HG03460 (cell line): ENCODE results near the gene CLIP2.
"Not testable (repeated sequence)": the region's sequence is repeated elsewhere in the genome, so short reads cannot be mapped to it uniquely, and the experiment has no call there.

ENCODE experiments used
- ATAC-seq: cut with Tn5 transposase; IDR thresholded peaks from one replicate; pipeline ENCODE4 v1.9.1; 2021; ENCODE audit not compliant: unreplicated experiment

The CLIP2 gene

DNA sequence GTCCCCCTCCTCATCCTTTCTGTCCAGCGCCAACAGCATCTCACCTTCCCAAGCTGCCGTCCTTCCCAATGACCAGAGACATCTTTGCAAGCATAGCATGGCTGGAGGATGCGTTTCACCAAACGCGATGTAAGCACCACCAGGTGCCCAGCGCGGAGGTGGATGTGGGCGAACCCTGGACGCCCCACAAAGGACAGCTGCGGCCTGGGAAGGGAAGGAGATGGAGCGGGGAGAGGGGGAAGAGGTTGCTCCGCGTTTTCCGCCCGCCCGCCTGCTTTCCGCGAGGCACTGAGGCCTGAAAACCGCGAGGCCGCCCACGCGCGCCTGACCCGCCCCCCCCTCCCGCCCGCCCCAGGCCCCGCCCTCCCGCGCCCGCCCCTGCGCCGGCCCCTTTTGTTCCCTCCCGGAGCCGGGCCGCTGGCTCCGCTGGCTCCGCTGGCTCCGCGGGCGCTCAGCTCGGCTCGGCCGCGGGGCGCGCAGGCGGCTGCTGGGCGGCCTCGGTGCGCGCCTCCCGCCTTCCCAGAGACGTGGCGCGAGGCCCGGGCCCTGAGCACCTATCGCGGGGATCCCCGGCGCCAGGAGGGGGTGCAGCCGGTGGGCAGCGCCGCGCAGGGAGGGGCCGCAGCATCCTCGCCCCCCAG, at the start of gene CLIP2:
TSS of gene CLIP2 (plus strand) at position 390 of the 641 bp plus-strand sequence. CDS start 28,140 bp downstream, outside the sequence.
- ATAC-seq, result peak; percentile 40

DNA sequence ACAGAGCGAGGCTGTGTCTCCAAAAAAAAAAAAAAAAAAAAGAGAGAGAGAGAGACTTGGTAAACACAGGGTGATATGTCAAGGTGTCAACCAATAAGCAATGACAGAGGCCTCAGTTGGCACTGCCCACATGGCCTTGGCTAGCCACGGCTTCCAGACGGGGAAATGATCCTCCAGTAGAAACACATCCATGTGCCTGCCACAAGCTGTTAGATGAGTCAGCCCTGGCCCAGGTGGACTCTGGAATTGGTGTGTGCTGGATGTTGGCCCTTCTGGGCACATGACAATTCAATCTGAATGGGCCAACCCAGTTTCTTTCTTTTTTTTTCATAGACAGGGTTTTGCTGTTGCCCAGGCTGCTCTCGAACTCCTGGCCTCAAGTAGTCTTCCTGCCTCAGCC, 48.7 kb upstream of the CLIP2 start:
- ATAC-seq, result no peak

- no peak for ATAC-seq
These were observed 47.1 kb upstream of the CLIP2 start for GRCh38 chr7:74242122-74242443.

DNA sequence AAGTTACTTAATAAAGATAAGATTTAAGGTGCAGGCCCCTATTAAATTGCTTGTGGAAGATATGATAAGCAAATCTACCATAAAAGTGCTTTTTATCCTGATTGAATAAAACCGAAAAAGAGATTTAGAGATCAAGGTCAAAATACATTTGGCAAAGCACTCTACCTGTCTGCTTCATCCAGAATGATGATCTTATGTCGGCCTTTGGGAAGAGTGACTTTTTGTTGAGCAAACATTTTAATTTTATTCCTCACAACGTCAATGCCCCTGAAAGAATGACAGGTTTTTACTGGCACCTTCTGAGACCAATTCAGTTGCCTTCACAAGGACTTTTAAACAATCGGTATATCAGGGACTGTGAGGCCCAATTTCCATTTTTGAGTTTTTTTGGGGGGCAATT, 42.7 kb upstream of the CLIP2 start:
- ATAC-seq, result no peak

DNA sequence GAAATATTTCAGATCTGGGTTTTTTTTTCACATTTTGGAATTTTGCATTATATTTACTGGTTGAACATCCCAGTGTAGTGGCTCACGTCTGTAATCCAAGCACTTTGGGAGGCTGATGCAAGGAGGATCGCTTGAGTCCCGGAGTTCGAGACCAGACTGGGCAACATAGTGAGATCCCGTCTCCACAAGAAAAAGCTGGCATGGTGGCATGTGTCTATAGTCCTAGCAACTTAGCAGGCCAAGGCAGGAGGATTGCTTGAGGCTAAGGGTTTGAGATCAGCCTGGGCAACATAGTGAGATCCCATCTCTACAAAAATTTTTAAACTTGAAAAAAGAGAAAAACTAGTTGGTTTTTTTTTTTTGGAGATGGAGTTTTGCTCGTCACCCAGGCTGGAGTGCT, 41.1 kb upstream of the CLIP2 start:
- no peak for ATAC-seq

DNA sequence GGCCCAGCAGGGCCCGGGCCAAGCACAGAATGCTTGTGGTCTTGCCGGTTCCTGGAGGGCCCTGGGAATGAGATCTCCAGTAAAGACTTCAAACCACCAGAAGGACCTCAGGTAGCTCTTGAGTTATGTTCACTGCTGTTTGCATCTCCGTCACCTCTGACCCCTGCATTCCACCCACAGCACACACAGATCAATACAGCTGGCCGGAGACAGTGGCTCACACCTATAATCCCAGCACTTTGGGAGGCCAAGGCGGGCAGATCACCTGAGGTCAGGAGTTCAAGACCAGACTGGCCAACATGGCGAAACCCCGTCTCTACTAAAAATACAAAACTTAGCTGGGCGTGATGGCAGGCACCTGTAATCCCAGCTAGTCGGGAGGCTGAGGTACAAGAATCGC, 40.1 kb upstream of the CLIP2 start:
- not testable (repeated sequence) for ATAC-seq

- ATAC-seq, result no peak
These were observed 36.3 kb upstream of the CLIP2 start for GRCh38 chr7:74252893-74253292.

DNA sequence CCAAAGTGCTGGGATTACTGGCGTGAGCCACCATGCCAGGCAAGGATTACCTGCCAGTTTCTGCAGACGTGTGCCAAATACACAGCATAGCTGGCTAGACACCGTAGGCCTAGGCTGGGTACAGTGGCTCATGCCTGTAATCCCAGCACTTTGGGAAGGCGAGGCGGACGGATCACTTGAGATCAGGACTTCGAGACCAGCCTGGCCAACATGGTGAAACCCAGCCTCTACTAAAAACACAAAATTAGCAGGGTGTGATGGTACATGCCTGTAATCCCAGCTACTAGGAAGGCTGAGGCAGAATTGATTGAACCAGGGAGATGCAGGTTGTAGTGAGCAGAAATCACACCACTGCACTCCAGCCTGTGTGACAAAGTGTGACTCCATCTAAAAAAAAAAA, 35.9 kb upstream of the CLIP2 start:
- no peak for ATAC-seq

- peak; percentile 14 for ATAC-seq
These were observed 35.4 kb upstream of the CLIP2 start for GRCh38 chr7:74253835-74254128.

GRCh38 chr7:74254129-74254857, 34.9 kb upstream of the CLIP2 start, which contains the start of gene RFC2:
TSS of gene RFC2 (minus strand) at chr7:74254399. CDS start at chr7:74254383, 16 bp downstream.
- ATAC-seq, result peak; percentile 74

DNA sequence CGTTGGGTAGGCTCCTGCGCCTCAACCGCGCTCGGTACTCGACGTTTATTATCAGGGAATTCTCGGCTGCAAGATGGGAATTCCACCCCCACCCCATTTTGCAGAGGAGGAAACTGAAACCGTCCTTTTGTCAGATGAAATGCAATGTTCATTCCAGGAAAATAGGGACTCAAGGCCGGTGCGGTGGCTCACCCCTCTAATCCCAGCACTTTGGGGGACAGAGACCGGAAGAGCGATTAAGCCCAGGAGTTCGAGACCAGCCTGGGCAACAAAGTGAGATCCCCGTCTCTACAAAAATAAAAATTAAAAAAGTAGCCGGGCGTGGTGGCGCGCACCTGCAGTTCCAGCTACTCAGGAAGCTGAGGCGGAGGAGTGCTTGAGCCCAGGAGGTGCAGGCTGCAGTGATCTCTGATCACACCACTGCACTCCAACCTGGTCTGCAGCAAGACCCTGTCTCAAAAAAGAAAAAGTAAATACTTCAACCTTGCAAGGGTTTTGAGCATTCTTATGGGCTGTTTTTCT, 34.3 kb upstream of the CLIP2 start:
- ATAC-seq, result no peak

- ATAC-seq, result not testable (repeated sequence)
These were observed 33.7 kb upstream of the CLIP2 start for GRCh38 chr7:74255461-74255860.

DNA sequence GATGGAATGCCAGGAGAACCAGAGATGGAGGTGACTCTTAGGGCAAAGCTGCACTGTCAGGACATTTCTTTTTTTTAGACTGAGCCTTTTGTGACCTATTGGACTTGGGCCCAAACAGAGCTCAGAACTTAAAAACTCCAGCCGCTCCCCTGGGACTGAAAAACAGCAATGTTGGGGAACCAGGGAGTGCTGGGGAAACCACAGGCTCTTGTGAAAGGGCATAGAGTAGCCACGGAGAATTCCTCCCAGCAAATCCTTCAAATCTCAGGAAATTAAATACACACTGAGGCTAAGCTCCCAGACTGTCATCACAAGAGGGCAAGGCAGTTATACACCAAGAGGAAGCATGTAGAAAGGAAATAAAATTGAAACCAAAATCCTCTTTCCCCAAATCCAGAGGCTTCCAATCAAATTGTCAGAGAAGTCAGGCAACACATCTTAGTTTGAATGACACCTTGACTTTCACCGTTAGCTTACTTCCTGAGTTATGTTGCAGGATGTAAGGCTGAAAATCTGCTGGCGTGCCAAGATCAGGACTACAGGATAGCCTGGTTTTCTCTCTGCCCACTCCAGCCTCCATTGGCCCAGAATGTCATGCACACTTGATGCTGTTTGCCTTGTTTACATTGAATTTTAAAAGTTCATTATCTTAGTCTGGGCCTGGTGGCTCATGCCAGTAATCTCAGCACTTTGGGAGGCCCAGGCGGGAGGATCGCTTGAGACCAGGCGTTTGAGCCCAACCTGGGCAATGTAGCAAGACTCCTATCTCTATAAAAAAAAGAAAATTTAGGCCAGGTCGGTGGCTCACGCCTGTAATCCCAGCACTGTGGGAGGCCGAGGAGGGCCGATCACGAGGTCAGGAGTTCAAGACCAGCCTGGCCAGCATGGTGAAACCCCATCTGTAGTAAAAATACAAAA, 32.5 kb upstream of the CLIP2 start:
- no peak for ATAC-seq

GRCh38 chr7:74258639-74259038, 30.6 kb upstream of the CLIP2 start:
- no peak for ATAC-seq

- ATAC-seq, result no peak
These were observed 26.4 kb upstream of the CLIP2 start for GRCh38 chr7:74262639-74263398.

DNA sequence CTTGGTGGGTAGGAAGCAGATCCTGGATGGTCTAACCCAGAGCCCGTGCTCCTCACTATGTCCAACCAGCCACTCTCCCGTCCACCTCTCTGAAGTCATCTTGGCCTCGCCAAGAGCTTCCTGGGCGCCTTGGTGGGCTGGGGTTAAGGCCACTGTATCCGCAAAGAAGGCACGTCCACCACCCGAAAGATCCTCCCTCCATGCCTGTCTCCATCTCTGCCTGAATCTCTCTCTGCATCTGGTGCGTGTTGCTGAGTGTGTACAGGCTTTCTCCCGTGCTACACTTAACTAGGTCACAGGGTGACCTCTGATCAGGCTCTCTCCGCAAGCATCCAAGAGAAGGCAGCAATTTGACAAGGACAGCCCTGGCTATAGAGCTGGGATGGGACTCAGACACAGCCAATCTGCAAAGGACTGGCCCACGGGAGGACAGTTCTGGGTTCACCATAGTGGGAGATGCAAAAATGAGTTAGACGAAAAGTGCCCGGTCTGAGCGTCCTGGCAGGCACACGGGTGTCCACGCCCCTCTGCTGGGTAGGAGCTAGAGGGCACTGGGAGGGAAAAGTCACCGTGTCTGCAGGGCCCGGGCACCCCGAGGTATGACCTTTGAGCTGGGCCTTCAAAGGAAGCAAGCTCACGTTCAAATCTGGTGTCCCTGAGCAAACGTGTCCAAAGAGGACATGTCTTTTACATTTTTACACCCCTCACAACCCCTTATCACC, 25.6 kb upstream of the CLIP2 start:
- no peak for ATAC-seq

DNA sequence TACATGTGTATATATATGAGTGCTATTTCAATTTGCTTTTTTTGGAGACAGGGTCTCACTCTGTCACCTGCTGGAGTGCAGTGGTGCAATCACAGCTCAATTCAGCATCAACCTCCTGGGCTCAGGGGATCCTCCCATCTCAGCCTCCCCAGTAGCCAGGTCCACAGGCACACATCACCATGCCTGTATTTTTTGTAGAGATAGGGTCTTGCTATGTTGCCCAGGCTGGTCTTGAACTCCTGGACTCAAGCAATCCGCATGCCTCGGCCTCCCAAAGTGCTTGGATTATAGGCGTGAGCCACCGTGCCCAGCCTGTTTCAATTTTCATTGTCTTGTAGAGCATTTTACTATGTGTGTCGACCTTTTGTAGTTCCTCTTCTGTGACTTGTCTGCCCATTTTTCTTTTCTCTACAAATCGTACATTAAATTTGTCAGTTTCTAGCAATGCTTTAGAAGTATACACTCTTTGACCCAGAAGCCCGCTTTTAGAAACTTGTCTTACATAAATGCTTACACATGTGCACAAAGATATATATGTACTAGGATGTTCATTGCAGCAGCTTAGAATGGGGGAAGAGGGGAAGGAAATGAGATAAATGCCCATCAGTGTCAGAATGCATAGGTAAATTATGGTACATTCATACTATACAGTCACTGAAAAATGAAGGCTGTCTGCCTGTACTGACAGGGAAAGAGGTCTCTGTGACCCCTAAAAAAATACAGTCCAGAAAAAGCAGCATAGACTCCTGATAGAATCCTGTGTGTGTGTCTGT, 22.8 kb upstream of the CLIP2 start:
- no peak for ATAC-seq

GRCh38 chr7:74267756-74268565, 21.2 kb upstream of the CLIP2 start:
- ATAC-seq, result no peak
